Spleen (tissue), 11 donors: Measurements from ENCODE around the gene ARID5B. TPM values are rescaled to one million over a fixed set of nuclear protein-coding genes. Genes with fewer than 3 reads are reported as not detected.

Source experiments
- DNase-seq: peaks from one replicate; pipeline ENCODE4 v3.0.0-alpha.2; 2020
- H3K27ac ChIP-seq, 8 donors: fragments of 200-600 bp; sonication (generic) in 7 of 8; 1 replicate in 4 of 8; 2 replicates in 4 of 8; pipeline versions ENCODE4 v1.5.0 to v1.8.0; 2016 to 2021; ENCODE audit warnings: inconsistent platforms in 4 of 8, mild to moderate bottlenecking in 4 of 8, moderate library complexity in 1 of 8
- H3K27me3 ChIP-seq, 7 donors: fragments of 200-600 bp; sonication (generic) in 6 of 7; replicated peaks in 1 of 7; 1 replicate in 4 of 7; 2 replicates in 3 of 7; pipeline versions ENCODE4 v1.5.0 to v1.8.0; 2016 to 2021; ENCODE audit warnings: inconsistent platforms in 3 of 7, mild to moderate bottlenecking in 1 of 7
- H3K36me3 ChIP-seq, 6 donors: fragments of 200-600 bp; sonication (generic) in 5 of 6; 1 replicate in 4 of 6; 2 replicates in 2 of 6; pipeline versions ENCODE4 v1.5.0 to v1.8.0; 2016 to 2021; ENCODE audit warnings: inconsistent platforms in 2 of 6
- H3K4me1 ChIP-seq, 6 donors: fragments of 200-600 bp; sonication (generic) in 5 of 6; 1 replicate in 3 of 6; 2 replicates in 3 of 6; pipeline versions ENCODE4 v1.5.0 to v1.8.0; 2016 to 2021; ENCODE audit warnings: inconsistent platforms in 3 of 6
- H3K4me3 ChIP-seq, 8 donors: fragments of 200-600 bp; sonication (generic) in 7 of 8; 1 replicate in 4 of 8; 2 replicates in 4 of 8; pipeline versions ENCODE4 v1.5.0 to v1.8.0; 2016 to 2021; ENCODE audit warnings: inconsistent platforms in 4 of 8, mild to moderate bottlenecking in 4 of 8, moderate library complexity in 2 of 8
- H3K9me3 ChIP-seq, 8 donors: fragments of 200-600 bp; sonication (generic) in 7 of 8; 1 replicate in 4 of 8; 2 replicates in 4 of 8; pipeline versions ENCODE4 v1.5.0 to v1.8.0; 2016 to 2021; ENCODE audit warnings: inconsistent platforms in 4 of 8
- CTCF ChIP-seq, 11 experiments: fragments of 200-600 bp in 7 of 11; fragments of 450-650 bp in 4 of 11; sonication (generic) in 4 of 11; IDR thresholded peaks in 8 of 11; conservative IDR thresholded peaks in 3 of 11; 1 replicate in 7 of 11; 2 replicates in 4 of 11; pipeline versions ENCODE4 v1.4.0 to v1.8.0; 2016 to 2021; ENCODE audit warnings: antibody characterized with exemption in 11 of 11, inconsistent platforms in 4 of 11, mild to moderate bottlenecking in 1 of 11
- POLR2A ChIP-seq, 3 donors: fragments of 450-650 bp; IDR thresholded peaks; one replicate each; pipeline ENCODE4 v1.5.1; 2017; ENCODE audit warnings: antibody characterized with exemption in 3 of 3, mild to moderate bottlenecking in 1 of 3
- POLR2AphosphoS5 ChIP-seq, 3 donors: sonication (generic); formaldehyde crosslinking; IDR thresholded peaks; one replicate each; pipeline ENCODE4 v1.5.1; 2017; ENCODE audit warnings: antibody characterized with exemption in 3 of 3
- WGBS, 5 donors: extraction: QIAGEN DNeasy Blood & Tissue Kit in 3 of 5; methylation state at CpG; one replicate each; pipeline versions ENCODE4 v1.1.5 to v1.1.7; 2013 to 2018; 5-methylcytosine and 5-hydroxymethylcytosine counted together
- intact Hi-C: fragments of 100-400 bp; cut with DNase I; formaldehyde crosslinking; loops from one replicate; pipeline ENCODE4 v1.15.0; 2023; ENCODE audit warnings: low total_unique reads
- polyA plus RNA-seq, 3 donors: library from polyadenylated mRNA; stranded (reverse); fragments of 200-250 nt; gene quantifications; one replicate each; pipeline ENCODE4 v1.2.1, GENCODE V29; 2013
- total RNA-seq, 7 donors: library from RNA; depleted of rRNA in 3 of 7; stranded (reverse); fragments of >200 nt in 3 of 7; fragmentation: NEBNext Ultra II Directional in 4 of 7; extraction: Animal tissue kit (Norgen Biotek cat#: 25700) in 4 of 7; gene quantifications; one replicate each; pipeline versions ENCODE4 v1.1.0 to v1.2.1, GENCODE V29; 2016 to 2021
- donor health status: healthy with polysubstance abuse.
- donor health status: DM: no; HTN: no; CAD: no; lungs with moderate emphysema.
- donor health status: DM: no; HTN: no; CAD: no.
- donor health status: Bipolar disorder and iron deficiency.
- donor health status: healthy.
- donor health status: DM: no; HTN: no; CAD: no.
- donor health status: DM: yes; HTN: yes; CAD: no.

Gene ARID5B
- total and polyA plus RNA-seq, 10 donors = 5.6 to 70.7 (median 46.2) TPM

- intact Hi-C loops = no loop called here
- 94 to 99% (median 95%) methylated on average over 6 of the region's 6 CpGs for WGBS, 5 donors
- Histone ChIP-seq H3K27me3 (no peaks in the 10 kb centered on the region), H3K4me1 (no peaks in the 10 kb centered on the region), H3K9me3 (peaks cover 0 to under 1% (median 0%) of the 10 kb centered on the region in 8 donors), H3K36me3 (no peaks in the 10 kb centered on the region), H3K4me3 (no peak overlapping the region), H3K27ac (no peak overlapping the region)
- no peak for TF ChIP-seq CTCF (IDR thresholded peaks at IDR 0.05 in 8 of 11, conservative IDR thresholded peaks at IDR 0.05 in 3 of 11)
- no peak for TF ChIP-seq POLR2A (IDR thresholded peaks at IDR 0.05)
- TF ChIP-seq POLR2AphosphoS5 (IDR thresholded peaks at IDR 0.05) = no peak
- DNase-seq = no peak
These were observed 215.4 kb downstream of the ARID5B start for GRCh38 chr10:62116896-62117295.

- no peaks in the 10 kb centered on the region for H3K27me3 ChIP-seq
- TF ChIP-seq POLR2AphosphoS5 (IDR thresholded peaks at IDR 0.05) (no peak), CTCF (IDR thresholded peaks at IDR 0.05 in 8 of 11, conservative IDR thresholded peaks at IDR 0.05 in 3 of 11) (no peak), POLR2A (IDR thresholded peaks at IDR 0.05) (no peak)
- peaks cover 0 to 27% (median 20%) of the 10 kb centered on the region in 8 donors for H3K9me3 ChIP-seq
- intact Hi-C loops = no loop called here
- no peak overlapping the region for H3K4me3 ChIP-seq
- no peaks in the 10 kb centered on the region for H3K36me3 ChIP-seq
- no peak for DNase-seq
- WGBS, 5 donors = 78 to 90% (median 86%) methylated on average over 1 of the region's 1 CpG
- no peaks in the 10 kb centered on the region for H3K4me1 ChIP-seq
- H3K27ac ChIP-seq = no peak overlapping the region
These were observed 219.7 kb downstream of the ARID5B start for GRCh38 chr10:62121187-62121530.

- H3K27me3 ChIP-seq = no peaks in the 10 kb centered on the region
- no peaks in the 10 kb centered on the region for H3K4me1 ChIP-seq
- no peak overlapping the region for H3K27ac ChIP-seq
- no peak overlapping the region for H3K4me3 ChIP-seq
- DNase-seq = no peak
- intact Hi-C loops = no loop called here
- H3K36me3 ChIP-seq = no peaks in the 10 kb centered on the region
- no peak for TF ChIP-seq POLR2AphosphoS5 (IDR thresholded peaks at IDR 0.05)
- no peak for TF ChIP-seq CTCF (IDR thresholded peaks at IDR 0.05 in 8 of 11, conservative IDR thresholded peaks at IDR 0.05 in 3 of 11)
- no peak for TF ChIP-seq POLR2A (IDR thresholded peaks at IDR 0.05)
- WGBS, 5 donors = 71 to 92% (median 83%) methylated on average over 2 of the region's 2 CpGs
- peaks cover 0 to 27% (median 21%) of the 10 kb centered on the region in 8 donors for H3K9me3 ChIP-seq
These were observed 226.5 kb downstream of the ARID5B start for GRCh38 chr10:62127975-62128374.

GRCh38 chr10:62130948-62131347 lies 229.4 kb downstream of the ARID5B start:
- no peak for TF ChIP-seq POLR2A (IDR thresholded peaks at IDR 0.05)
- TF ChIP-seq POLR2AphosphoS5 (IDR thresholded peaks at IDR 0.05) = no peak
- no peak for TF ChIP-seq CTCF (IDR thresholded peaks at IDR 0.05 in 8 of 11, conservative IDR thresholded peaks at IDR 0.05 in 3 of 11)
- H3K27ac ChIP-seq = peak overlapping the region in 1 of 8 donors; percentile 7
- H3K36me3 ChIP-seq = no peaks in the 10 kb centered on the region
- no peak for DNase-seq
- intact Hi-C loops = no loop called here
- H3K27me3 ChIP-seq = no peaks in the 10 kb centered on the region
- 67 to 79% (median 74%) methylated on average over 3 of the region's 3 CpGs for WGBS, 5 donors
- H3K4me3 ChIP-seq = no peak overlapping the region
- no peaks in the 10 kb centered on the region for H3K4me1 ChIP-seq
- H3K9me3 ChIP-seq = peaks cover 0 to 13% (median 10%) of the 10 kb centered on the region in 8 donors
